ENCODE data around the gene RALGAPA1. TPM values are rescaled to one million over a fixed set of nuclear protein-coding genes. Genes with fewer than 3 reads are reported as not detected.

The RALGAPA1 gene
- total and polyA plus RNA-seq, 4 donors = 4.6 to 38.7 (median 13.4) TPM

DNA sequence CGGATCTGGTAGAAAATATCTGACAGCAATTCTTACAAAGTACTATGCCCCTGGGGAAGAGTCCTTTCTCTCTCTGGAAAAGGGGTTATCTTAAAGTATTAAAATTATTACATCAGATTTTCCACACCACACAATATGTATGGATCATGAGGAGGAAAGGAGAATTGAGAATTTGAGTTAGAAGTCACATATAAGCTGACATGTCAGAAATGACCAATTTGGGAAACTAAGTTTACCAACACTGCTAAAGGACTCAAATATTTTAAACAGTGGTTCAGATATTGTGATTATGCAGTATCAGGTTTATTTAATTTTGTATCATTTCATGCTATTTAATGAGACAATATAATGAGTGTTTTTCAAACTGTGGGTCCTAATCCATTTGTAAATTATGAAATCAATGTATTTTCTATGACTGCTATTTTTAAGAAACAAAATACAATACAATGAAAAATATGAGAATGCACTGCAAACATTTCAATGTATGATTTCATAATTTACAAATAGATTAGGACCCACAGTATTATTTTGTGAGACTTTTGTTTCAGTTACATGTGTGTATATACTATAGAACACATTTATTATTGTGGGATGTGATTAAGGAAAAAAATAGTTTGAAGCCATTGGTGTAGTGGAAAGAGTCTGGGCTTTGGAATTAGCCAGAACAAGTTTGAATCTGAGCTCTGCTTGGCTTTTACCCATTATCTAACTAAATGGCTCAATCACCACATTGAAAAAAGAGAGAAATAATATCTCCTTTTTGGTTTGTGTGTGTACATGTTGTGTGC, 276.9 kb downstream of the RALGAPA1 start:
- no peak for TF ChIP-seq SP1 (IDR thresholded peaks at IDR 0.05)
- TF ChIP-seq RAD21 (IDR thresholded peaks at IDR 0.05) = no peak
- TF ChIP-seq, protein P1, sequence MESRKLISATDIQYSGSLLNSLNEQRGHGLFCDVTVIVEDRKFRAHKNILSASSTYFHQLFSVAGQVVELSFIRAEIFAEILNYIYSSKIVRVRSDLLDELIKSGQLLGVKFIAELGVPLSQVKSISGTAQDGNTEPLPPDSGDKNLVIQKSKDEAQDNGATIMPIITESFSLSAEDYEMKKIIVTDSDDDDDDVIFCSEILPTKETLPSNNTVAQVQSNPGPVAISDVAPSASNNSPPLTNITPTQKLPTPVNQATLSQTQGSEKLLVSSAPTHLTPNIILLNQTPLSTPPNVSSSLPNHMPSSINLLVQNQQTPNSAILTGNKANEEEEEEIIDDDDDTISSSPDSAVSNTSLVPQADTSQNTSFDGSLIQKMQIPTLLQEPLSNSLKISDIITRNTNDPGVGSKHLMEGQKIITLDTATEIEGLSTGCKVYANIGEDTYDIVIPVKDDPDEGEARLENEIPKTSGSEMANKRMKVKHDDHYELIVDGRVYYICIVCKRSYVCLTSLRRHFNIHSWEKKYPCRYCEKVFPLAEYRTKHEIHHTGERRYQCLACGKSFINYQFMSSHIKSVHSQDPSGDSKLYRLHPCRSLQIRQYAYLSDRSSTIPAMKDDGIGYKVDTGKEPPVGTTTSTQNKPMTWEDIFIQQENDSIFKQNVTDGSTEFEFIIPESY (IDR thresholded peaks at IDR 0.05) = no peak
- TF ChIP-seq MAX (IDR thresholded peaks at IDR 0.05) = no peak
- TF ChIP-seq, protein P2, sequence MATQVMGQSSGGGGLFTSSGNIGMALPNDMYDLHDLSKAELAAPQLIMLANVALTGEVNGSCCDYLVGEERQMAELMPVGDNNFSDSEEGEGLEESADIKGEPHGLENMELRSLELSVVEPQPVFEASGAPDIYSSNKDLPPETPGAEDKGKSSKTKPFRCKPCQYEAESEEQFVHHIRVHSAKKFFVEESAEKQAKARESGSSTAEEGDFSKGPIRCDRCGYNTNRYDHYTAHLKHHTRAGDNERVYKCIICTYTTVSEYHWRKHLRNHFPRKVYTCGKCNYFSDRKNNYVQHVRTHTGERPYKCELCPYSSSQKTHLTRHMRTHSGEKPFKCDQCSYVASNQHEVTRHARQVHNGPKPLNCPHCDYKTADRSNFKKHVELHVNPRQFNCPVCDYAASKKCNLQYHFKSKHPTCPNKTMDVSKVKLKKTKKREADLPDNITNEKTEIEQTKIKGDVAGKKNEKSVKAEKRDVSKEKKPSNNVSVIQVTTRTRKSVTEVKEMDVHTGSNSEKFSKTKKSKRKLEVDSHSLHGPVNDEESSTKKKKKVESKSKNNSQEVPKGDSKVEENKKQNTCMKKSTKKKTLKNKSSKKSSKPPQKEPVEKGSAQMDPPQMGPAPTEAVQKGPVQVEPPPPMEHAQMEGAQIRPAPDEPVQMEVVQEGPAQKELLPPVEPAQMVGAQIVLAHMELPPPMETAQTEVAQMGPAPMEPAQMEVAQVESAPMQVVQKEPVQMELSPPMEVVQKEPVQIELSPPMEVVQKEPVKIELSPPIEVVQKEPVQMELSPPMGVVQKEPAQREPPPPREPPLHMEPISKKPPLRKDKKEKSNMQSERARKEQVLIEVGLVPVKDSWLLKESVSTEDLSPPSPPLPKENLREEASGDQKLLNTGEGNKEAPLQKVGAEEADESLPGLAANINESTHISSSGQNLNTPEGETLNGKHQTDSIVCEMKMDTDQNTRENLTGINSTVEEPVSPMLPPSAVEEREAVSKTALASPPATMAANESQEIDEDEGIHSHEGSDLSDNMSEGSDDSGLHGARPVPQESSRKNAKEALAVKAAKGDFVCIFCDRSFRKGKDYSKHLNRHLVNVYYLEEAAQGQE (IDR thresholded peaks at IDR 0.05) = no peak
- TF ChIP-seq EGR1 (IDR thresholded peaks at IDR 0.05; ENCODE audit: low read depth in 2 of 2) = no peak
- TF ChIP-seq, protein P3, sequence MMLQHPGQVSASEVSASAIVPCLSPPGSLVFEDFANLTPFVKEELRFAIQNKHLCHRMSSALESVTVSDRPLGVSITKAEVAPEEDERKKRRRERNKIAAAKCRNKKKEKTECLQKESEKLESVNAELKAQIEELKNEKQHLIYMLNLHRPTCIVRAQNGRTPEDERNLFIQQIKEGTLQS (IDR thresholded peaks at IDR 0.05) = no peak
- TF ChIP-seq FOXA1 (IDR thresholded peaks at IDR 0.05) = no peak
- no peak for TF ChIP-seq JUND (IDR thresholded peaks at IDR 0.05)
- TF ChIP-seq YY1 (IDR thresholded peaks at IDR 0.05) = no peak
- TF ChIP-seq HNF4G (IDR thresholded peaks at IDR 0.05) = no peak
- TF ChIP-seq NR2F2 (IDR thresholded peaks at IDR 0.05) = no peak
- no peak for TF ChIP-seq FOXA2 (IDR thresholded peaks at IDR 0.05)
- TF ChIP-seq GABPA (IDR thresholded peaks at IDR 0.05 in 1 of 2, conservative IDR thresholded peaks at IDR 0.05 in 1 of 2) = no peak
- TF ChIP-seq RXRA (IDR thresholded peaks at IDR 0.05) = no peak
- TF ChIP-seq HNF4A (conservative IDR thresholded peaks at IDR 0.05) = no peak
- no peak for TF ChIP-seq TAF1 (conservative IDR thresholded peaks at IDR 0.05)
- WGBS = 89% methylated on average over 1 of the region's 1 CpG
- peaks cover 0 to 6% (median 0%) of the 10 kb centered on the region in 4 donors for H3K27me3 ChIP-seq (ENCODE audit: control insufficient read depth in 4 of 4, insufficient read depth in 4 of 4, low read length in 3 of 4)
- no peaks in the 10 kb centered on the region for H3K36me3 ChIP-seq (ENCODE audit: control insufficient read depth in 4 of 4, insufficient read depth in 3 of 4, low read depth in 1 of 4, low read length in 3 of 4)
- no peak overlapping the region for H3K4me3 ChIP-seq (ENCODE audit: low read depth in 1 of 3, low read length in 3 of 3)
- no peak for DNase-seq (ENCODE audit: low spot score)
- peaks cover 0 to 9% (median 0%) of the 10 kb centered on the region in 4 donors for H3K9me3 ChIP-seq (ENCODE audit: control insufficient read depth in 4 of 4, low read length in 3 of 4)
- H3K9ac ChIP-seq (ENCODE audit: low read depth in 1 of 2, low read length in 2 of 2) = no peak overlapping the region
- H3K4me1 ChIP-seq (ENCODE audit: control insufficient read depth in 4 of 4, insufficient read depth in 4 of 4, low read length in 3 of 4) = peaks cover 20 to 28% (median 26%) of the 10 kb centered on the region in 4 donors
- H3K27ac ChIP-seq (ENCODE audit: low read depth in 1 of 2, low read length in 2 of 2) = no peak overlapping the region

DNA sequence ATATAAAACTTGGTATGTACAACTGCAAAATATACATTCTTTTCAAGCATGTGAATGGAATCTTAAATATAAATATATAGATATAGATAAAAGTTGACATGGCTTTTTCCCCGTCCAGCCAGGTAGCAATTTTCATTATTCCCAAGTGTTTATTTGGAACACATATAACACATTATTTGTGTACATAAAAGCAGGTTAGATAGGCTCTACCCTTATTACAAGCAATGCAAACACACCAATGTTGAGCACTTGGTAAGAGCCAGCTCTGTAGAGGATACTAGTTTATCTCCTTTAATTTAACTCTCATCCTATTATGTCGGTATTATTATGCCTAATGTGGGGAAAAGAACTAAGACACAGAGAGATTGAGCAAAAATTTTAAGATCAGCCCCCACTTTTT, 282.1 kb downstream of the RALGAPA1 start:
- Histone ChIP-seq H3K36me3 (ENCODE audit: control insufficient read depth in 4 of 4, insufficient read depth in 3 of 4, low read depth in 1 of 4, low read length in 3 of 4) (no peaks in the 10 kb centered on the region), H3K9ac (ENCODE audit: low read depth in 1 of 2, low read length in 2 of 2) (no peak overlapping the region)
- DNase-seq (ENCODE audit: low spot score) = no peak

More for the DNA sequence above, 282.1 kb downstream of the RALGAPA1 start:
- Histone ChIP-seq H3K27me3 (ENCODE audit: control insufficient read depth in 4 of 4, insufficient read depth in 4 of 4, low read length in 3 of 4) (peaks cover 0 to 3% (median 0%) of the 10 kb centered on the region in 4 donors), H3K4me3 (ENCODE audit: low read depth in 1 of 3, low read length in 3 of 3) (no peak overlapping the region), H3K27ac (ENCODE audit: low read depth in 1 of 2, low read length in 2 of 2) (no peak overlapping the region), H3K9me3 (ENCODE audit: control insufficient read depth in 4 of 4, low read length in 3 of 4) (peaks cover 0 to 3% (median 0%) of the 10 kb centered on the region in 4 donors), H3K4me1 (ENCODE audit: control insufficient read depth in 4 of 4, insufficient read depth in 4 of 4, low read length in 3 of 4) (no peaks in the 10 kb centered on the region)
- TF ChIP-seq YY1 (IDR thresholded peaks at IDR 0.05) (no peak), RXRA (IDR thresholded peaks at IDR 0.05) (no peak), JUND (IDR thresholded peaks at IDR 0.05) (no peak), SP1 (IDR thresholded peaks at IDR 0.05) (no peak), RAD21 (IDR thresholded peaks at IDR 0.05) (no peak), CTCF (IDR thresholded peaks at IDR 0.05; ENCODE audit: low read depth, low read length, missing input control) (no peak)
- TF ChIP-seq, protein P2 (IDR thresholded peaks at IDR 0.05) = no peak
- WGBS = 85% methylated on average over 2 of the region's 2 CpGs
